GM23338 (cell line): ENCODE measurements around the gene AKAP1. TPM values are rescaled to one million over a fixed set of nuclear protein-coding genes. Genes with fewer than 3 reads are reported as not detected.

Source experiments
- ATAC-seq: fragments of 200-7000 bp; cut with Tn5 transposase; 3 replicates; pipeline ENCODE4 v1.9.1; 2020
- DNase-seq: peaks from one replicate; pipeline ENCODE4 v3.0.0-alpha.2; 2015; ENCODE audit warnings: low spot score
- H2AFZ ChIP-seq: fragments of 200-600 bp; sonication (generic); 2 replicates; pipeline ENCODE4 v1.8.0; 2016; ENCODE audit warnings: antibody characterized with exemption, mild to moderate bottlenecking, moderate library complexity
- H3F3A ChIP-seq: fragments of 200-600 bp; sonication (generic); replicated peaks from 2 replicates; pipeline ENCODE4 v1.8.0; 2017; ENCODE audit warnings: antibody characterized with exemption, mixed run types, low read depth
- H3K27ac ChIP-seq: fragments of 200-600 bp; sonication (generic); 2 replicates; pipeline ENCODE4 v1.6.1; 2016; ENCODE audit warnings: low read depth
- H3K27me3 ChIP-seq: fragments of 200-600 bp; sonication (generic); 2 replicates; pipeline ENCODE4 v1.8.0; 2016; ENCODE audit warnings: mild to moderate bottlenecking, mixed run types, moderate library complexity; ENCODE audit not compliant: insufficient read depth
- H3K36me3 ChIP-seq: fragments of 200-600 bp; sonication (generic); 2 replicates; pipeline ENCODE4 v1.8.0; 2016; ENCODE audit warnings: mild to moderate bottlenecking; ENCODE audit not compliant: insufficient read depth
- H3K4me1 ChIP-seq: fragments of 200-600 bp; sonication (generic); 2 replicates; pipeline ENCODE4 v1.8.0; 2016; ENCODE audit warnings: mild to moderate bottlenecking, moderate library complexity; ENCODE audit not compliant: insufficient read depth
- H3K4me2 ChIP-seq: fragments of 200-600 bp; sonication (generic); 2 replicates; pipeline ENCODE4 v1.7.1; 2017; ENCODE audit warnings: mixed run types
- H3K4me3 ChIP-seq: fragments of 200-600 bp; sonication (generic); 2 replicates; pipeline ENCODE4 v1.6.1; 2016; ENCODE audit warnings: mixed run types
- H3K79me2 ChIP-seq: fragments of 200-600 bp; sonication (generic); replicated peaks from 2 replicates; pipeline ENCODE4 v1.8.0; 2017; ENCODE audit warnings: mild to moderate bottlenecking; ENCODE audit not compliant: insufficient read depth
- H3K9me2 ChIP-seq: fragments of 200-600 bp; sonication (generic); 2 replicates; pipeline ENCODE4 v1.8.0; 2017; ENCODE audit not compliant: insufficient read depth
- H4K20me1 ChIP-seq: fragments of 200-600 bp; sonication (generic); replicated peaks from 2 replicates; pipeline ENCODE4 v1.8.0; 2017; ENCODE audit warnings: mild to moderate bottlenecking; ENCODE audit not compliant: insufficient read depth
- H3K27ac Mint-ChIP-seq: 2 replicates; pipeline ENCODE4 v1.8.0; 2020; ENCODE audit warnings: inconsistent platforms, mild to moderate bottlenecking, moderate library complexity, mixed read lengths
- H3K27me3 Mint-ChIP-seq: 3 replicates; pipeline ENCODE4 v1.8.0; 2022; ENCODE audit warnings: low read depth, mild to moderate bottlenecking, moderate library complexity, mixed read lengths, inconsistent platforms; ENCODE audit not compliant: insufficient read depth, poor library complexity
- H3K36me3 Mint-ChIP-seq: 3 replicates; pipeline ENCODE4 v1.8.0; 2021; ENCODE audit warnings: low read depth, mild to moderate bottlenecking, inconsistent platforms, moderate library complexity, mixed read lengths
- H3K4me1 Mint-ChIP-seq: 3 replicates; pipeline ENCODE4 v1.8.0; 2020; ENCODE audit warnings: mild to moderate bottlenecking, inconsistent platforms, mixed read lengths
- H3K4me3 Mint-ChIP-seq: 3 replicates; pipeline ENCODE4 v1.8.0; 2021; ENCODE audit warnings: moderate library complexity, mild to moderate bottlenecking, inconsistent platforms, mixed read lengths
- H3K9me3 Mint-ChIP-seq: 3 replicates; pipeline ENCODE4 v1.8.0; 2020; ENCODE audit warnings: moderate library complexity, mild to moderate bottlenecking, inconsistent platforms, mixed read lengths
- CTCF ChIP-seq, 2 experiments: fragments of 200-600 bp in 1 of 2; sonication (generic) in 1 of 2; conservative IDR thresholded peaks; 2 replicates each; pipeline versions ENCODE4 v1.5.1 to v1.6.1; 2016 to 2017; ENCODE audit warnings: antibody characterized with exemption in 2 of 2, low read depth in 2 of 2, mild to moderate bottlenecking in 2 of 2, moderate library complexity in 1 of 2
- EZH2 ChIP-seq: fragments of 200-600 bp; sonication (generic); IDR thresholded peaks from one replicate; pipeline ENCODE4 v1.8.0; 2017; ENCODE audit warnings: antibody characterized with exemption, mild to moderate bottlenecking, low read depth; ENCODE audit not compliant: unreplicated experiment
- EZH2phosphoT487 ChIP-seq: fragments of 200-600 bp; sonication (generic); IDR thresholded peaks from one replicate; pipeline ENCODE4 v1.8.1; 2018; ENCODE audit warnings: antibody characterized with exemption; ENCODE audit not compliant: unreplicated experiment
- JUNB ChIP-seq: IDR thresholded peaks from one replicate; pipeline ENCODE4 v1.6.1; 2016; ENCODE audit warnings: antibody characterized with exemption; ENCODE audit not compliant: unreplicated experiment
- POLR2AphosphoS5 ChIP-seq: IDR thresholded peaks from 2 replicates; pipeline ENCODE4 v1.6.1; 2016; ENCODE audit warnings: antibody characterized with exemption, low read depth
- STAT1 ChIP-seq: IDR thresholded peaks from one replicate; pipeline ENCODE4 v1.6.1; 2016; ENCODE audit warnings: antibody characterized with exemption; ENCODE audit not compliant: unreplicated experiment
- polyA plus RNA-seq: library from polyadenylated mRNA; unstranded; fragments of >200 nt; fragmentation: Nextera tagmentation; extraction: Ambion mirVana; gene quantifications from 2 replicates; pipeline ENCODE4 v1.2.1, GENCODE V29; 2016
- total RNA-seq: library from RNA; depleted of rRNA; stranded (reverse); fragments of >200 nt; shearing (Covaris generic); gene quantifications from 2 replicates; pipeline ENCODE4 v1.2.3, GENCODE V29; 2014
- TF ChIP-seq, protein P1 (sequence below): fragments of 250-450 bp; sonication (Bioruptor Pico); IDR thresholded peaks from 2 replicates; pipeline ENCODE4 v1.5.0; 2020; ENCODE audit warnings: mild to moderate bottlenecking, moderate library complexity

AKAP1 gene
- total and polyA plus RNA-seq, 2 experiments from 2014 or later: 19.6 to 45.9 TPM

GRCh38 chr17:57121308-57122042, 36.4 kb downstream of the AKAP1 start:
- Histone ChIP-seq H3F3A (no peaks in the 10 kb centered on the region), H3K4me1 (no peaks in the 10 kb centered on the region), H3K27me3 (no peaks in the 10 kb centered on the region), H2AFZ (no peak overlapping the region), H3K79me2 (no peaks in the 10 kb centered on the region), H3K4me2 (no peak overlapping the region), H3K4me3 (no peak overlapping the region), H3K36me3 (peaks cover 7% of the 10 kb centered on the region), H3K27ac (no peak overlapping the region), H3K9me2 (no peaks in the 10 kb centered on the region), H4K20me1 (no peaks in the 10 kb centered on the region; the same call in 1 of the 2 replicates)
- DNase-seq: peak; percentile 81
- TF ChIP-seq CTCF (conservative IDR thresholded peaks at IDR 0.05; ENCODE audit: low read depth in 2 of 2) (peak; percentile 59 to 73), POLR2AphosphoS5 (no peak), STAT1 (no peak), EZH2phosphoT487 (no peak), EZH2 (no peak), JUNB (no peak)
- TF ChIP-seq, protein P1, sequence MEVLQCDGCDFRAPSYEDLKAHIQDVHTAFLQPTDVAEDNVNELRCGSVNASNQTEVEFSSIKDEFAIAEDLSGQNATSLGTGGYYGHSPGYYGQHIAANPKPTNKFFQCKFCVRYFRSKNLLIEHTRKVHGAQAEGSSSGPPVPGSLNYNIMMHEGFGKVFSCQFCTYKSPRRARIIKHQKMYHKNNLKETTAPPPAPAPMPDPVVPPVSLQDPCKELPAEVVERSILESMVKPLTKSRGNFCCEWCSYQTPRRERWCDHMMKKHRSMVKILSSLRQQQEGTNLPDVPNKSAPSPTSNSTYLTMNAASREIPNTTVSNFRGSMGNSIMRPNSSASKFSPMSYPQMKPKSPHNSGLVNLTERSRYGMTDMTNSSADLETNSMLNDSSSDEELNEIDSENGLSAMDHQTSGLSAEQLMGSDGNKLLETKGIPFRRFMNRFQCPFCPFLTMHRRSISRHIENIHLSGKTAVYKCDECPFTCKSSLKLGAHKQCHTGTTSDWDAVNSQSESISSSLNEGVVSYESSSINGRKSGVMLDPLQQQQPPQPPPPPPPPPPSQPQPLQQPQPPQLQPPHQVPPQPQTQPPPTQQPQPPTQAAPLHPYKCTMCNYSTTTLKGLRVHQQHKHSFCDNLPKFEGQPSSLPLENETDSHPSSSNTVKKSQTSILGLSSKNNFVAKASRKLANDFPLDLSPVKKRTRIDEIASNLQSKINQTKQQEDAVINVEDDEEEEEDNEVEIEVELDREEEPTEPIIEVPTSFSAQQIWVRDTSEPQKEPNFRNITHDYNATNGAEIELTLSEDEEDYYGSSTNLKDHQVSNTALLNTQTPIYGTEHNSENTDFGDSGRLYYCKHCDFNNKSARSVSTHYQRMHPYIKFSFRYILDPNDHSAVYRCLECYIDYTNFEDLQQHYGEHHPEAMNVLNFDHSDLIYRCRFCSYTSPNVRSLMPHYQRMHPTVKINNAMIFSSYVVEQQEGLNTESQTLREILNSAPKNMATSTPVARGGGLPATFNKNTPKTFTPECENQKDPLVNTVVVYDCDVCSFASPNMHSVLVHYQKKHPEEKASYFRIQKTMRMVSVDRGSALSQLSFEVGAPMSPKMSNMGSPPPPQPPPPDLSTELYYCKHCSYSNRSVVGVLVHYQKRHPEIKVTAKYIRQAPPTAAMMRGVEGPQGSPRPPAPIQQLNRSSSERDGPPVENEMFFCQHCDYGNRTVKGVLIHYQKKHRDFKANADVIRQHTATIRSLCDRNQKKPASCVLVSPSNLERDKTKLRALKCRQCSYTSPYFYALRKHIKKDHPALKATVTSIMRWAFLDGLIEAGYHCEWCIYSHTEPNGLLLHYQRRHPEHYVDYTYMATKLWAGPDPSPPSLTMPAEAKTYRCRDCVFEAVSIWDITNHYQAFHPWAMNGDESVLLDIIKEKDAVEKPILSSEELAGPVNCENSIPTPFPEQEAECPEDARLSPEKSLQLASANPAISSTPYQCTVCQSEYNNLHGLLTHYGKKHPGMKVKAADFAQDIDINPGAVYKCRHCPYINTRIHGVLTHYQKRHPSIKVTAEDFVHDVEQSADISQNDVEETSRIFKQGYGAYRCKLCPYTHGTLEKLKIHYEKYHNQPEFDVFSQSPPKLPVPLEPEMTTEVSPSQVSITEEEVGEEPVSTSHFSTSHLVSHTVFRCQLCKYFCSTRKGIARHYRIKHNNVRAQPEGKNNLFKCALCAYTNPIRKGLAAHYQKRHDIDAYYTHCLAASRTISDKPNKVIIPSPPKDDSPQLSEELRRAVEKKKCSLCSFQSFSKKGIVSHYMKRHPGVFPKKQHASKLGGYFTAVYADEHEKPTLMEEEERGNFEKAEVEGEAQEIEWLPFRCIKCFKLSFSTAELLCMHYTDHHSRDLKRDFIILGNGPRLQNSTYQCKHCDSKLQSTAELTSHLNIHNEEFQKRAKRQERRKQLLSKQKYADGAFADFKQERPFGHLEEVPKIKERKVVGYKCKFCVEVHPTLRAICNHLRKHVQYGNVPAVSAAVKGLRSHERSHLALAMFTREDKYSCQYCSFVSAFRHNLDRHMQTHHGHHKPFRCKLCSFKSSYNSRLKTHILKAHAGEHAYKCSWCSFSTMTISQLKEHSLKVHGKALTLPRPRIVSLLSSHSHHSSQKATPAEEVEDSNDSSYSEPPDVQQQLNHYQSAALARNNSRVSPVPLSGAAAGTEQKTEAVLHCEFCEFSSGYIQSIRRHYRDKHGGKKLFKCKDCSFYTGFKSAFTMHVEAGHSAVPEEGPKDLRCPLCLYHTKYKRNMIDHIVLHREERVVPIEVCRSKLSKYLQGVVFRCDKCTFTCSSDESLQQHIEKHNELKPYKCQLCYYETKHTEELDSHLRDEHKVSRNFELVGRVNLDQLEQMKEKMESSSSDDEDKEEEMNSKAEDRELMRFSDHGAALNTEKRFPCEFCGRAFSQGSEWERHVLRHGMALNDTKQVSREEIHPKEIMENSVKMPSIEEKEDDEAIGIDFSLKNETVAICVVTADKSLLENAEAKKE (CRISPR knock-in tag): no peak
- H3K36me3 Mint-ChIP-seq: peaks cover 74% of the 10 kb centered on the region
- H3K4me1 Mint-ChIP-seq: 0 out of 3 replicates have a peak, but pooled peaks cover 2% of the 10 kb centered on the region
- ATAC-seq: peak; percentile 79
- peaks cover 7% of the 10 kb centered on the region for H3K27me3 Mint-ChIP-seq
- H3K27ac Mint-ChIP-seq: no peak overlapping the region
- no peaks in the 10 kb centered on the region for H3K9me3 Mint-ChIP-seq
- no peak overlapping the region for H3K4me3 Mint-ChIP-seq
